Measurements from ENCODE around the gene CYBA. TPM values are rescaled to one million over a fixed set of nuclear protein-coding genes. Genes with fewer than 3 reads are reported as not detected.

CYBA gene
- total RNA-seq, 4 donors from 2014 or later = 174 to 329 (median 245) TPM

DNA sequence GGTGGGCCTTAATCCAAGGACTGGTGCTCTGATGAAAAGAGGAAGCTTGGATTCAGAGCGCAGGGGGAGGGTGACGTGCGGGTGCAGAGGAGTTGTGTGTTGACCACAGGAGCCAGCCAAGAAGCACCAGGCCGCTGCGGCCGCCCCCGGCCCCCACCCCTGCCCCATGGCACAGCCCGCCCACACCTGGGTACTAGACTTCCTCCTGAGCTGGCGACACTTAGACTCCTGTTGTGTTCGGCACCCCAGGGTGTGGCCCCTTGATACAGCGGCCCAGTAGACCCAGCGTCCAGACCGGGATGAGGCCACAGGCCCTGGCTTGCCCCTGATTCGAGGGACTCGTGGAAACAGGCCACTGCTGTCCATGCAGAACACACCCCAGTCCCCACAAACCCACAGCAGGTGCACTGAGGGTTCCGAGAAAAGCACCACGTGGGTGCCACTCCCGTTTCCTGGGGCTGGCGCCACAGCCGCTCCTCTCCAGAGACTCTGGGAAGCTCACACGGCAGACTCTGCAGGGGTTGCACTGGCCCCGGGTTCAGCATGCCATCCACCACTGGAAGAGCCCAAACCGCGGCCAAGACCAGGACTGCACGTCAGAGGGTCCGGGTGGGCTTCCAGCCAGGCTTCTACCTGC is 41.2 kb upstream of the CYBA start:
- TF ChIP-seq, protein P1, sequence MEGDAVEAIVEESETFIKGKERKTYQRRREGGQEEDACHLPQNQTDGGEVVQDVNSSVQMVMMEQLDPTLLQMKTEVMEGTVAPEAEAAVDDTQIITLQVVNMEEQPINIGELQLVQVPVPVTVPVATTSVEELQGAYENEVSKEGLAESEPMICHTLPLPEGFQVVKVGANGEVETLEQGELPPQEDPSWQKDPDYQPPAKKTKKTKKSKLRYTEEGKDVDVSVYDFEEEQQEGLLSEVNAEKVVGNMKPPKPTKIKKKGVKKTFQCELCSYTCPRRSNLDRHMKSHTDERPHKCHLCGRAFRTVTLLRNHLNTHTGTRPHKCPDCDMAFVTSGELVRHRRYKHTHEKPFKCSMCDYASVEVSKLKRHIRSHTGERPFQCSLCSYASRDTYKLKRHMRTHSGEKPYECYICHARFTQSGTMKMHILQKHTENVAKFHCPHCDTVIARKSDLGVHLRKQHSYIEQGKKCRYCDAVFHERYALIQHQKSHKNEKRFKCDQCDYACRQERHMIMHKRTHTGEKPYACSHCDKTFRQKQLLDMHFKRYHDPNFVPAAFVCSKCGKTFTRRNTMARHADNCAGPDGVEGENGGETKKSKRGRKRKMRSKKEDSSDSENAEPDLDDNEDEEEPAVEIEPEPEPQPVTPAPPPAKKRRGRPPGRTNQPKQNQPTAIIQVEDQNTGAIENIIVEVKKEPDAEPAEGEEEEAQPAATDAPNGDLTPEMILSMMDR (IDR thresholded peaks at IDR 0.05) = no peak
- ATAC-seq (ENCODE audit: low FRiP score) (no peak), DNase-seq (ENCODE audit: low spot score) (no peak)

DNA sequence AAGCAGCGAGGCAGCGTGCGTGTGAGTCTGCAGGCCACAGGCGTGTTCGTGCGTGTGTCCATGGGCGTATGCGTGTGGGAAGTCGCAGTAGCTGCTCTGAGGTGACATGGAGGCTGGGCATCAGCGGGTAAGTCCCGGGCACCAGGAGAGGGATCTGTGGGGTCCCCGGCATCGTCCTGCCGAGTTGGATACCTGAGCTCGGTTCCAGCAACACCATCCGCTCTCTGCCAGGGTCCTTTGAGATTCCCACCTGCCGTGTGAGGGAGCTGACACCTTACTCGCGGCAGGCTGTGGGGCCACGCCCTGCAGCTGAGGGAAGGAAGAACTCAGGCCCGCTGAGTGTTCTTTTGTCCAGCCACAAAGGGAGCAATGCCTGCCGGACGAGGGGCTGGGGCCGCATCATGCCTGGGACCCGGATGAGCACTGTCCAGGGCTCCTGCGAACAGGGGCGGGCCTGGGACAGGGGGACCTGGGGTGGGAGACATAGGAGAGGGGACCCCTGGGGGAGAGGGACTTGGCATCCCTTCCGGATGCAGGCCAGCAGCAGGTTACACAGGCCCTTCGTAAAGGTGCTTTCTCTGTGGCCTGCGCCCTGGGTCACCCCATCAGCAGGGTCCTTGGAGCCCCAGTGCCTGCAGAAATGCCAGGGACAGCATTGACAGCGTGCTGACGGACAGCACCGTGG is 40.4 kb upstream of the CYBA start:
- TF ChIP-seq, protein P1 (IDR thresholded peaks at IDR 0.05) = no peak
- DNase-seq (ENCODE audit: low spot score) = no peak

GRCh38 chr16:88690341-88691128 is 39.7 kb upstream of the CYBA start:
- ATAC-seq (ENCODE audit: low FRiP score) (no peak), DNase-seq (ENCODE audit: low spot score) (no peak)
- TF ChIP-seq, protein P1 (IDR thresholded peaks at IDR 0.05) = no peak

More for the DNA sequence above, 40.4 kb upstream of the CYBA start:
- no peak for ATAC-seq (ENCODE audit: low FRiP score)

DNA sequence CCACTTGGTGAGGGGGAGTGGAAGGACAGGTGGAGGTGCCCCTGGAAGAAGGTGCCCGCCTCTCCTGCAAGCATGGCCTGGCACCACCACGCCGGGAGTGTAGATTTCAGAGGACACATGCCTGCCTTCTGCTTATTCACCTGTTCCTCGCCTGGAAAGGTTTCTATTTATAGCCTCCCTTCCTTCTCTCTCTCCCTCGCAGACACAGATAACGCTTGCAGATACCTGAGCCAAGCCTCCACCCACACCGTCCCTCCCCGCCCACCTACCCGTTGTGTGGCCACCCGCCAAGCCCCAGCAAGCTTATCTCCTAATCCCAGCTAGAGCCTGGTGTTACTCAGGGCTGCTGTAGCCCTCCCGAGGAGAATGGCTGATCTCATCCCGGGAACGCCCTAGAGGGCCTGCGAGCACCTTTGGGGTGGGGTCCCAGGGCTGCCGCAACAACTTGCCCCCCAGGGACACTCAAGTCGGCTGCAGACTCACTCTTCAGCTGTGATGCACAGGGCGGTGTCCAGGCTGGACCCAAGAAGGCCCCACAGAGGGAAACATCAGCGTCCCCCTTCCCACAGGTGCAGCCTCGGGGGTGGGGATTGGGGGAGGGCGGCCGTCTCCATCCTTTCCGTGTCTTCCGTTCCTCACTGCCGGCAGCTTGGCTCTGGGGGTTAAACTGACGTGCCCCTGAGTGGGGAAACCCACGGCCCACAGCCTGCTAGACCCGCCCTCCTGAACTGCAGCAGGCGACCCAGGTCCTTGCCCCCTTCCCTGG is 37.3 kb upstream of the CYBA start:
- DNase-seq (ENCODE audit: low spot score) (no peak), ATAC-seq (ENCODE audit: low FRiP score) (peak; percentile 22)
- TF ChIP-seq, protein P1 (IDR thresholded peaks at IDR 0.05) = no peak

DNA sequence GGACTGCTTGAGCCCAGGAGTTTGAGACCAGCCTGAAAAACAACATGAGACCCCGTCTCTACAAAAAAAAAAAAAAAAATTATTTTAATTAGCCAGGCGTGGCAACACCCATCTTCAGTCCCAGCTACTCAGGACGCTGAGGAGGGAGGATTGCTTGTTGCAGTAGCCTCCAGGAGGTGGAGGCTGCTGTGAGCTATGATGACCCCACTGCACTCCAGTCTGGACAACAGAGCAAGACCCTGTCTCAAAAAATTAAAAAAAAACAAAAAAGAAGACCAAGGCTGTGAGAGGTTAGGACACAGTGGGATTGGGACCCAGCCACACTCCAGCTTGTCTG is 36.8 kb upstream of the CYBA start:
- ATAC-seq (ENCODE audit: low FRiP score) (no peak), DNase-seq (ENCODE audit: low spot score) (no peak)
- TF ChIP-seq, protein P1 (IDR thresholded peaks at IDR 0.05) = no peak

DNA sequence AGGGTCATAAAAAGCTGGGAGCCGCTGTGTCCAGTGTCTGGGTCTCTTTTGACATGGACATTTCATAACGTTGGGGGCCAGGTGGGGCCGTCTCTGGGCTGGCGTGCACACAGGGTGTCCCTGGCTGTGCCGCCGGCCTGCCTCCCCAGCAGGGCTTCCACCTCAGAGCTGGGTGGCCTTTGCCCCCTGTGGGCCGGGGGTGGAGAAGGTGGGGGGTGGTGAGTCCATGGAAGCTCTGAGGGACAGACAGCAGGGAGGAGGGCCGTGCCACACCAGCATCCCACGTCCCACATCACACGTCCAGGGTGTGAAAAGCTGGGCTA is 36.4 kb upstream of the CYBA start:
- no peak for DNase-seq (ENCODE audit: low spot score)
- no peak for ATAC-seq (ENCODE audit: low FRiP score)
- TF ChIP-seq, protein P1 (IDR thresholded peaks at IDR 0.05) = no peak

Measured in omental fat pad (tissue), 4 donors.